GM19468 (cell line): Measurements from ENCODE around the gene MOV10L1.
"Not testable (repeated sequence)": the region's sequence is repeated elsewhere in the genome, so short reads cannot be mapped to it uniquely, and the experiment has no call there.

ENCODE experiments used
- ATAC-seq: cut with Tn5 transposase; IDR thresholded peaks from one replicate; pipeline ENCODE4 v1.9.1; 2021; ENCODE audit warnings: mild to moderate bottlenecking, moderate library complexity, moderate number of reproducible peaks; ENCODE audit not compliant: unreplicated experiment; ENCODE audit errors: extremely low read depth

Gene MOV10L1

DNA sequence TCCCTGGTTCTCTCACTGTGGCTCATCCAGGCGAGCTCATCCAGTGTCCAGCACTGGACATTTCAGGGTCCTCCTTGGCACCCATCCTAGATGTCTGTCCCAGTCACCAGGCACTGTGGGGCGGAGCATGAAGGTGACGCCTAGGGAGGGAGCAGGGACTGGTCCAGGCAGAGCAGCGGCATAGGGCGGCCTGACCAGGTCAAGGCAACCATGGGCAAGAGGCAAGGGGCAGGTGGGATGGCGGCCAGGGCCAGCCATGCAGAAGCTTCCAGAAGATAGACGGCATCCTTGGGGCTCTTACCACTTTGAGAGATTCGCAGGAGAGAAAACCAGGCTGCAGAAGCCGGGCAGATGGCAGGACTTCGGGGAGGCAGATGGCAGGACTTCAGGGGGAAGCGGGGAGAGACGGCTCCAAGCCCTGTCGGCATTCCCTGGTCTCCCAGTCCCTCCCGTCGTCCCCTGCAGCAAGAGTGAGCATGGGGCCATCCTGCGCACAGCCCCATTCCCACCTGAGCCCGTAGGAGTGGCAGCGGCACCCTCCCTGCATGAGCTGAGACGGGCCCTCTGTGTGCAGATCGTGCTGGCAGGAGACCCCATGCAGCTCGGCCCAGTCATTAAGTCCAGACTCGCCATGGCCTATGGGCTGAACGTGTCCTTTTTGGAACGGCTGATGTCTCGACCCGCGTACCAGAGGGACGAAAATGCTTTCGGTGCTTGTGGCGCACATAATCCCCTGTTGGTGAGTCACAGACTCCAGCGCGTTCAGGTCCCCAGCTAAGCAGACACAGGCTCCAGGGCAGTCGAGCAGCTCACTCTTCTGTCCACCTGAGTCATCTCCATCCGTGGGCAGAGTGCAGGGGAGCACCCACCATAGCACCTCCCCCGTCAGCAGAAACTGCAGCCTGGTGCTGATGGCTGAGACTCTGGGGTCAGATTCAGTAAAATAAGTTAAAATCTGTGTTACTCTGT is 60.6 kb downstream of the MOV10L1 start:
- no peak for ATAC-seq

DNA sequence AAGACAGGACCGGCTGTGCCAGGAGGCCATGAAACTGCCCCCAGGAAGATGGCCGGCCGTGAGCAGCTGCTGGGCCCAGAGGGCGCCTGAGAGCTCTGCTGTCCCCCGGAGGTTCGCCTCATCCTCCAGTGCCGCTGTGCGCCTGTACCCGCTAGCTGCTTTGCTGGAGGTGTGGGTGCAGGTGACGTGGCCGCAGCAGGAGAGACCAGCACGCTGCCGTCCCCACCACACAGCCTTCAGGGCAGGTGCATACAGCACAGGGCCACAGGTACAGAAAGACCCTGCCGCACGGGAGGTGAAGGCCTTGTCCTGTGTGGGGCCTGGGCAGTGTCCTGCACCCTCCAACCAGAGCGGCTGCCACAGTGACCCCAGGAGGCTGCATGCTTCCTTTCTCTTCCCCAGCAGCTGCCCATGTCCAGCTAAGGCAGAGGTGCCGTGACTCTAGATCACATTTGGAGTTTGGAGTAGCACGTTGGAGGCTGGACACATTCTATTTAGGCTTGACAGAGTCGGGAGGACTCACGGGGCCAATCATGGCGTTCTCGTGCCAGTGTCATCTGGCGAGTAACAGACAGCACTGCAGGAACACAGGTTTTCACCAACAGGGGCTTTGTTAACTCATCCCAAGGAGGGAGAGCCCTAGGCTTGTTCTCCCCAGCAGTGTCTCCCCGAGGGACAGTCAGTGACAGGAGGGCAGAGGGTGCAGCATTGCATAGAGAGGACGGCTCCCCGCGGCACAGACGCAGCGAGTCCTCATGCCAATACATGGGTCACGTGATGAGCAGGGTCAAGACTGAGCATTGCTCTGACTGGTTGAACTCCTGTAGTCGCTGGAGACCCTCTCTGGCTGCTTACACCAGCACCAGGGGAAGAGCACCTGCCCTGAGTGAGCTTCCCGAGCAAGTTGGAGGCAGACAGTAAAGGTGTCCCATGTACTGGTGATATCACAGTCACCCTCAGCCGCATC is 62.0 kb downstream of the MOV10L1 start:
- no peak for ATAC-seq

DNA sequence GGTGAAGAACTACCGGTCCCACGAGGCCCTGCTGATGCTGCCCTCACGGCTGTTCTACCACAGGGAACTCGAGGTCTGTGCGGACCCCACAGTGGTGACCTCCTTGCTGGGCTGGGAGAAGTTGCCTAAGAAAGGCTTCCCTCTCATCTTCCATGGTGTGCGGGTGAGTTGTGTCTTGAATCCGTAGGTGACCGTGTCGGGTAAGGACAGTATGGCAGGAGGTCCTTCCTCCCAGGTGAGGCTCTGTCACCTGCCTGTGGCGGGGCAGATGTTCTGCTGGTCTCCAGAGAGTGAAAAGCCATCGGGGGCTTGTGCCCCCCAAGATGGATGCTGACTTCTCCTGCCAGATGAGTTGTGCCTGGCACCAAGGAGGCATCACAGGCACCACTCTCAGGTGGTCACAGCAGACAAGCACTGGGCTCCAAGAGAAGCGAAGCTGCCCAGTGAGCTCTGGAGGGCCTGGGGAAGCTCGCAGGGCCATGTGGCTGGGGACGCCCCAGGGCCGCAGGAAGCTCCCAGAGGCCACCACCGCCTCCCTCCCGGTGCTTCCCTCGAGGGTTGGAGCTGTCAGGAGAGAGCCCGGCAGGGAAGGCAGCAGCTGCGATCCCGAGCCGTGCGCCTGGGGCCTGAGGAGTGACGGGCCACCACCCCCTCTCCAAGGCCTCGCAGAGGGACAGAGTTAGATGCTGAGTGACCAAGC is 63.4 kb downstream of the MOV10L1 start:
- ATAC-seq, result no peak

DNA sequence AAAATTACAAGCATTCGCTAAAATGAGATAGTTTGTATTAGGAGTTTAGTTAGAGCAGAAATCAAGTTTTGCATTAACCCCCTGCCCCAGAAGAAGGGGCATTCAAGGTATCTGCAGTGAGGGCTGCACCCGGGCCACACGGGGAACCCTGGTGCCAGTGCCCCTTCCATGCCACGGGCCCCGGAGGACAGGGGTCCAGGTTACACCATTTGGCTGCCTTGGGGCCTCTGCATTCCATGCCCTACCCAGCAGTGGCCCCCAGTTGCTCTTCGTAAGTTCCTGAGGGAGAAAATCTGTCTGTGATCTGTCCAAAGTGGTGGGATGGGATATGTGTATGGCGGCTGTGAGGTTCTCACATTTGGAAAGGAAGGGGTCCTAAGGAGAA is 63.9 kb downstream of the MOV10L1 start:
- ATAC-seq, result no peak

DNA sequence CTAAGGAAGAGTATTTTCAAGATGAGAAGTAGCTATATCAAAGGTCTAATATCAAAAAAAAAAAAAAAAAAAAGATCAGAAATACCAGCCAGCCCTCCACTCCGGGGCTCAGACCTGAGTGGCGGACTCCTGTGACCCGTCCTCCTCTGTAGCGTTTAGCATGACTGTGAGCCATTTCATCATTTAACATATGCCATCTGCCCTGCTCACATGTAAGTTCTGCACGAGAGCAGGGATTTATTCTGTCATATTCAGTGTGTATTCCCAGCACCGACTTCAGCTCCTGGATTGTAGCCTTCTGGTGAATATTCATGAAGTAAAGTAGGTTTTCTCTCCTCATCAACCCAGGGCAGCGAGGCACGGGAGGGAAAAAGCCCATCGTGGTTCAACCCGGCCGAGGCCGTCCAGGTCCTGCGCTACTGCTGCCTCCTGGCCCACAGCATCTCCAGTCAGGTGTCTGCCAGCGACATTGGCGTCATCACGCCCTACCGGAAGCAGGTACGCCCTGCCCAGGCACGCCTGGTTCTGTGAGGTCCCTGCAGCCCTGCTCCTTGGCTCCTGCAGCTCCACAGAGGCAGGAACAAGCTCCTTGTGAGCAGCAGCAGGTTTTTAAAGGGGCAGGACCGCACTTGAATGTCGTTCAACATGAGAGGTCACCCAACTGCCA is 68.0 kb downstream of the MOV10L1 start:
- no peak for ATAC-seq

DNA sequence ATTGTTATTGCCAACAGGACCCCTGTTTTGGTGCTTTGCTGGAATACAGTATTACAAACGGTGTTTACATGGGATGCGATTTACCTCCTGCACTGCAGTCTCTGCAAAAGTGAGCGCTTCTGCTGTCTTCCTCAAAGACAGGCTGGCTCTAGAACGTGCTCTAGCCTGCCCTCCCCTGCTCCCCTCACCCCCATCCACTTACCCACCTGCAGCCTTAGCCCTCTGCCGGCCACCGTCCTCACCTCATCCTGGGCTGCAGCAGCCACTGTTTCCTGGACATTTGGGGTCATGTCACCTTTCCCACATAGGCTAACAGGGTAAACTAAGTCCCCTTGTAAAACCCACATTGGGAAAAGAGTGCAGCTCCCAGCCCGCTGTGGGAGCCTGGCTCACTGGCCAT is 71.1 kb downstream of the MOV10L1 start:
- ATAC-seq, result no peak

DNA sequence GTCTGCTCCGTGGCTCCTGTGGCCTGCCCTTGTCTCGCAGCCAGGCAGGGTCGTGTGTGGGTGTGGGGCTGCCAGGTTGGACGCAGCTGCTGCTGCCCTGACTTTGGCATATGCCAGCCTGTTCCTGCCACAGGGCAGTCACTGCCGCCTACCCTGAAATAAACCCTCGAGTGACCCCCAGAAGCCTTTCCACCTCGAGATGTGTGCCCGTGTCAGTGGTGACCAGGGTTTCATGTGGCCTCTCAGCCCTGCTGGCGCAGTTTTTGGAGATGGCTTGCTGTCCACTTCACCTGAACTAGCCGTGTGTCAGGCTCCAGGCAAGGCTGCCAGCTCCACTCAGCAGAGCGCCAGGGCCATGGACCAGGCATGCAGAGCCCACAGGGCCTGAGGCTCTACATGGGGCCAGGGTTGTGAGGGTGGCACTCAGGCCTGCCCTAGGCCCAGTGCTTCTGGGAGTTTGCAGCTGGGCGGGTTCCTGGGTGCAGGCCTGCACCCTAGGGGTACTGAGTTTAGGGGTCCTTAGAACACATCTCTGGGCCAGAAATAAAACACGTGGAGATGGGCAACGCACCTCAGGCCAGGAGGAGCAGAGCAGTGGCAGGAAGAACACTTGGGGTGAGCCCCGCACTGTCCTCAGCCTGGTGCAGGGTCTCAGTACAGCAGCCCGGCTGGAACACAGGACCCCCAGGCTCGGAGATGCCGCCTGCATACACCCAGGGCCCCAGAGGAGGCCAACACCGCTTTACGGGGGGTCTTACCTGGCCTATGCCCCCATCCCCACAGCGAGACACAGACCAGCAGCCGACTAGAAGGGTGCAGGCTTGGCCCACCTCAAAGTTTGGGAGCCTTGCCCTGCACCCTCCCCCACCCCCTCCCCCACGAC is 71.9 kb downstream of the MOV10L1 start:
- ATAC-seq, result no peak

DNA sequence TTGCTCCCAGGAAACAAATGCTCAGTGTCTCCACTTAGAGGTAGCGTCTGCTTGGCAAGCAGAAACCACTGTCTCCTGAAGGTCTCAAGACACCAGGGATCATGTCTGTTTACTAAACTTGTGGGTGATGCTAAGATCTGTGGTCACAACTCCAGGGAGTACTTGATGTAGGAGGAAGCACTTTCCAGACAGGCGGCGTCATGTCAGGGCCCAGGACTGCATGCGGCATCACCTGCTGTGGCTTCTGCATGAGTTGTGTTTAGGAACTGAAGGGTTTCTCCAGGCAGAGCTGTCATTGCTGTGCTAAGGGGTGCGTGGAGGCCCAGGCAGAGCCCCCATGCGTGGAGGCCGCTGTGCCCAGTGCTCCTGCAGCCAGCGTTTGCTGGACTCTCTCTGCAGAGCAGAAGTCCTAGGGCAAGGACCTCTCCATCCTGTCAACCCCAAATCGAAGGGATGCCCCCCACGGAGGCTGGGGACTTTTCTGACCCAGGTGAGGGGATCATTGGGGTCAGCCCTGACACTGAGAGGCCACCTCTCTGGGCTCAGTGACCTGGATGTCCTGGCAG is 72.7 kb downstream of the MOV10L1 start:
- ATAC-seq, result no peak

DNA sequence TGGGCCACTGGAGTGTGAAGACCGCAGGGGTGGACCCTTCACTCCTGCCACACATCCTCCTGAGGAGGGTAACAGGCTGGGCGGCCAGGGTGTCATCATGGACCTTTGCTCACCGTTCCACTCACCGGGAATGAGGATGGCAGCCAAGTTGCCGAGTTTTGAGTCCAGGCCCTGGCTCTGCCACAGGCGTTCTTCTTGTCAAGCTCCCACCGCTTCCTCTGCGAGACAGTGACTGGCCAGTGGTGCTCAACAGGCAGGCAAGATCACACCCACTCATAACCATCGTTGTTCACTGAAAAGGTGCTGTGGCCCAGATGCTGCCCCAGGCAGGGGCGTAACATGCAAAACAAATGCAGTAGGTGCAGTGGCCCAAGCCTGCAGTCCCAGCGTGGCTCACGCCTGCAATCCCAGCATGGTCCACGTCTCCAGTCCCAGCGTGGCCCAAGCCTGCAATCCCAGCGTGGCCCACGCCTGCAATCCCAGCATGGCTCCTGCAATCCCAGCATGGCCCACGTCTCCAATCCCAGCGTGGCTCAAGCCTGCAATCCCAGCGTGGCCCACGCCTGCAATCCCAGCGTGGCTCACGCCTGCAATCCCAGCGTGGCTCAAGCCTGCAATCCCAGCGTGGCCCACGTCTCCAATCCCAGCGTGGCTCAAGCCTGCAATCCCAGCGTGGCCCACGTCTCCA is 75.8 kb downstream of the MOV10L1 start:
- no peak for ATAC-seq

DNA sequence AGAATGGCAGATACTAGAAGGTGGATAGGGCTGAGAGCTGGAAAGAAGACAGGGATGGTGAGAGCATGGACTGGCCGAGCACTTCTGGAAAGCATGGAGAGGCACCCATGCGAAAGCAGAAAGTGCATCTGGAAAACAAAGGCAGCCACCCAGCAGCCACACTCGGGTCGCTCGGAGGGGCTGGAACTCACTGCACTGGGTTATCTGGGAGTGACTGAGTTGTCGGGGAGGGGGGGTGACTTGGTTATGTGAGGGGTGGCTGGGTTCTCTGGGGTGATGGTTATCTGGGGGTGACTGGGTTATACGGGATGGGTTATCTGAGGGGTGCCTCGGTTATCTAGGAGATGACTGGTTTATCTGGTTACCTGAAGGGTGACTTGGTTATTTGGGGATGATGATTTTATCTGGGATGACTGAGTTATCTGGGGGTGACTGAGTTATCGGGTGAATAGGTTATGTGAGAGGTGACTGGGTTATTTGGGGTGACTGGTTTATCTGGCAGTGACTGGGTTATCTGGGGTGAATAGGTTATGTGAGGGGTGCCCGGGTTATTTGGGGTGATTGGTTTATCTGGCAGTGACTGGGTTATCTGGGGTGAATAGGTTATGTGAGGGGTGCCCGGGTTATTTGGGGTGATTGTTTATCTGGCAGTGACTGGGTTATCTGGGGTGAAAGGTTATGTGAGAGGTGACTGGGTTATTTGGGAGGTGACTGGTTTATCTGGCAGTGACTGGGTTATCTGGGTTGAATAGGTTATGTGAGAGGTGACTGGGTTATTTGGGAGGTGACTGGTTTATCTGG is 78.1 kb downstream of the MOV10L1 start:
- ATAC-seq, result no peak

DNA sequence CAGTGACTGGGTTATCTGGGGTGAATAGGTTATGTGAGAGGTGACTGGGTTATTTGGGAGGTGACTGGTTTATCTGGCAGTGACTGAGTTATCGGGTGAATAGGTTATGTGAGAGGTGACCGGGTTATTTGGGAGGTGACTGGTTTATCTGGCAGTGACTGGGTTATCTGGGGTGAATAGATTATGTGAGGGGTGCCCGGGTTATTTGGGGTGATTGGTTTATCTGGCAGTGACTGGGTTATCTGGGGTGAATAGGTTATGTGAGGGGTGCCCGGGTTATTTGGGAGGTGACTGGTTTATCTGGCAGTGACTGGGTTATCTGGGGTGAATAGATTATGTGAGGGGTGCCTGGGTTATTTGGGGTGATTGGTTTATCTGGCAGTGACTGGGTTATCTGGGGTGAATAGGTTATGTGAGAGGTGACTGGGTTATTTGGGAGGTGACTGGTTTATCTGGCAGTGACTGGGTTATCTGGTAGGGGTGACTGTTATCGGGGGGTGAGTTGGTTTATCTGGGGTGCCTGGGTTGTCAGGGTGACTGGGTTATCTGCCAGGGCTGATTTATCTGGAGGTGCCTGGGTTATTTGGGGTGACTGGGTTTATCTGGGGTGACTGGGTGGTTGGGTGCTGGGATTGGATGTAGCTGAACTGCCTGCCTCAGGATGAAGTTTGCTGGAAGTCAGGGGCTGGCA is 78.8 kb downstream of the MOV10L1 start:
- not testable (repeated sequence) for ATAC-seq

DNA sequence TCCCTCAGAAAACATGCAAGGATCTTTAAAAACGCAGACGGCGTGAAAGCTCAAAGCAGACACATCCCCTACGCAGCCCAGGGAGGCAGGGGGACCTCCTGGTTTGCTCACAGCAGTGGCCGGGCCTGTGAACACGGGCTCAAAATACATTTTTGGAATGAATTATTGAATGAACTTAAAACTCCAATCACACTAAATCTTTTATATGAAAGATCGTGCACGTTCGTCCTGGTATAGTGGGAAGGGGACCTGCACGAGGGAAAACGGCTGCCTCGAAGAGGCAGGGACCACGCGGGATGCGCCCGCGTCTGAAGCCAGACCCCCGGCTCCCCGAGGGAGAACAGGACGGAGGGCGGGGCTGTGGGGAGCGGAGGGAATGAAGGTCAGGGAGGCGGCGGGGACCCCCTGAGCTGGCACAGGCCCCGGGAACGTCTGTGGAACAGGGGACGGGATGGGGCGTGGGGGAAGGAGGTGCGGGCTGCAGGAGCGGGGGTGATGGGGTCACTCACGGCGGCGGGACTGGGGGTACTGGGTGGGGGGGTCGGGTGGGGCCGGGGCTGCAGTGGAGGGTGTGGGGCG is 79.5 kb downstream of the MOV10L1 start:
- no peak for ATAC-seq

DNA sequence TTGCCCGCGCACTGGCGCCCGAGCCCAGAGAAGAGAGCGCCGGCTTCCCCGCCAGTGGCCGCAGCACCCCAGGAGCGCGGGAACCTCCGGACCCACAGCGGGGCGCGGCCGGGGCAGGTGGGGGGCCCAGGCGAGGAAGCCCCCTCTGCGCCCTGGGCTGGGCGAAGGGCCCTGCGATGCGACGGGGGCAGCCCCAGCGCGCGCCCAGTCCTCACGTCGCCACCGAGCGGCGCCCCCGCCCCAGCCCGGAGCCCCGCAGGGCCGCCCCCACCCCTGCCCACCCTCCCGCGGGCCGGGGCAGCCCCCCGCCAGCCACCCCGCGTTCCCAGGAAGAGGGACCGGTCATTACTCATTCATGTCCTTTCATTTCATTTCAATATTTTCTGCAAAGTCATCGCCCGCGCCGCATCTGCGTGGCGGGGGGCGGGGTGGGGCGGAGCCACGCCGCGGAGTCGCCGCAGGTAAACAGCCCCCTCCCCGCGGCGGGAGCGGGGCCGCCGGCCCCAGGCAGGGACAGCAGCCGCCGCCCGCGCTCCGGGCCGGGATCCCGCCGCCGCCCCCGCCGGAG is 80.1 kb downstream of the MOV10L1 start:
- ATAC-seq, result no peak

DNA sequence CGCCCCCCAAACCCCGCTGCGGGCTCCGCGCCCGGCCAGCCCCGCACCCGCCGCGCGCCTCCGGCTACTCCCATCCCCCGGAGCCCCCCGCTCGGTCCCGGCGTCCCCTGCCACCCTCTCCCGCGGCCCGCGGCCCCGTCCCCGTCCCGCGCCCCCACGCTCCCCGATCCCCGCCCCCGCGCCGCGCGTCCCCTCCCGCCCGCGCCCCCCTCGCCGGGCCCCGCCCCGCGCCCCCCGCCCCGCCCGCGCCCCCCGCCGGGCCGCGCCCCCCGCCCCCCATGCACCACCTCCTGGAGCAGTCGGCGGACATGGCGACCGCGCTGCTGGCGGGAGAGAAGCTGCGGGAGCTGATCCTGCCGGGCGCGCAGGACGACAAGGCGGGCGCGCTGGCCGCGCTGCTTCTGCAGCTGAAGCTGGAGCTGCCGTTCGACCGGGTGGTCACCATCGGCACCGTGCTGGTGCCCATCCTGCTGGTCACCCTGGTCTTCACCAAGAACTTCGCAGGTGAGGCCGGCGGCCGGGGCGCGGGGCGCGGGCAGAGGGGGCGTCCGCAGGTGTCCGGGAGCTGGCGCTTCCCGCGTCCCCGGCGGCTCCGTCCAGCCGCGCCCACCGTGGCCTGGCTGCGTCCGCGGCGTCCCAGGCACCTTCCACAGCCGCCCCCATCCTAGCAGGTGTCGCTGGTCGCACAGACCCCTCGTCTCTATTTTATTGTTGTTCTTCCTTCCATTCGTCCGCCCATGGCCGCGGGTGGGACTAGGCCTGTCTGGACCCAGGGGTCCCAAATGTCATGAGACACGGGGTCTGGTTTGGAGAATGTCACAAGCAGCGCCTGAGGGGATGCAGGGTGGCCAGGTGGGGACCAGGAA is 80.9 kb downstream of the MOV10L1 start, which contains the start of gene PANX2:
Gene PANX2 (plus strand): TSS at position 279 of the 866 bp plus-strand sequence. CDS start 0 bp downstream, at position 279.
- no peak for ATAC-seq
